Heart left ventricle (tissue), 16 donors: ENCODE measurements around the gene PTGS1. TPM values are rescaled to one million over a fixed set of nuclear protein-coding genes. Genes with fewer than 3 reads are reported as not detected.
A peak's percentile ranks its signal among the peaks of the same experiment; 100 is the strongest.
"Not testable (repeated sequence)": the region's sequence is repeated elsewhere in the genome, so short reads cannot be mapped to it uniquely, and the experiment has no call there.

Experiments used
- ATAC-seq, 4 donors: fragments of 200-7000 bp; cut with Tn5 transposase; one replicate each; pipeline ENCODE4 v1.9.1; 2020 to 2022; ENCODE audit warnings: moderate library complexity in 4 of 4, mild to moderate bottlenecking in 3 of 4, moderate number of reproducible peaks in 1 of 4
- DNase-seq, 5 donors: peaks; one replicate each; pipeline ENCODE4 v3.0.0-alpha.2; 2020
- H3K27ac ChIP-seq, 12 donors: fragments of 200-600 bp; sonication (generic) in 4 of 12; one replicate each; pipeline versions ENCODE4 v1.5.0 to v1.8.0; 2016 to 2022; ENCODE audit warnings: mild to moderate bottlenecking in 2 of 12
- H3K27me3 ChIP-seq, 9 donors: fragments of 200-600 bp; sonication (generic) in 2 of 9; one replicate each; pipeline versions ENCODE4 v1.5.1 to v1.8.0; 2016 to 2022; ENCODE audit warnings: mild to moderate bottlenecking in 3 of 9
- H3K36me3 ChIP-seq, 9 donors: fragments of 200-600 bp; sonication (generic) in 2 of 9; one replicate each; pipeline versions ENCODE4 v1.5.0 to v1.8.0; 2018 to 2022; ENCODE audit warnings: mild to moderate bottlenecking in 2 of 9
- H3K4me1 ChIP-seq, 12 donors: fragments of 200-600 bp; sonication (generic) in 4 of 12; one replicate each; pipeline versions ENCODE4 v1.5.0 to v1.8.0; 2016 to 2022; ENCODE audit warnings: mild to moderate bottlenecking in 3 of 12
- H3K4me3 ChIP-seq, 12 donors: fragments of 200-600 bp; sonication (generic) in 4 of 12; one replicate each; pipeline versions ENCODE4 v1.5.0 to v1.8.0; 2017 to 2022; ENCODE audit warnings: mild to moderate bottlenecking in 9 of 12, moderate library complexity in 4 of 12
- H3K9me3 ChIP-seq, 12 donors: fragments of 200-600 bp; sonication (generic) in 4 of 12; one replicate each; pipeline versions ENCODE4 v1.5.0 to v1.8.0; 2016 to 2022; ENCODE audit warnings: mild to moderate bottlenecking in 1 of 12
- CTCF ChIP-seq, 12 donors: fragments of 200-600 bp; sonication (generic) in 4 of 12; IDR thresholded peaks; one replicate each; pipeline versions ENCODE4 v1.5.0 to v1.8.0; 2018 to 2022; ENCODE audit warnings: antibody characterized with exemption in 12 of 12, mild to moderate bottlenecking in 5 of 12
- POLR2A ChIP-seq, 2 donors: fragments of 450-650 bp; IDR thresholded peaks; one replicate each; pipeline ENCODE4 v1.6.1; 2017; ENCODE audit warnings: antibody characterized with exemption in 2 of 2, mild to moderate bottlenecking in 2 of 2, moderate library complexity in 2 of 2
- WGBS, 4 donors: extraction: QIAGEN DNeasy Blood & Tissue Kit in 2 of 4; methylation state at CpG; one replicate each; pipeline versions ENCODE4 v1.1.5 to v1.1.7; 2013 to 2018; 5-methylcytosine and 5-hydroxymethylcytosine counted together
- intact Hi-C, 10 donors: fragments of 100-400 bp; cut with DNase I; formaldehyde crosslinking; loops; one replicate each; pipeline versions ENCODE4 v1.11.1 to v1.14.2; 2022
- polyA plus RNA-seq, 2 donors: library from polyadenylated mRNA; stranded (reverse); fragments of 200-250 nt; gene quantifications; one replicate each; pipeline ENCODE4 v1.2.3, GENCODE V29; 2013
- total RNA-seq, 9 donors: library from RNA; depleted of rRNA in 2 of 9; stranded (reverse); fragments of >200 nt in 2 of 9; fragmentation: NEBNext Ultra II Directional in 3 of 9; extraction: Animal tissue kit (Norgen Biotek cat#: 25700) in 3 of 9; gene quantifications; one replicate each; pipeline versions ENCODE4 v1.1.0 to v1.2.4, GENCODE V29; 2016 to 2023
- donor health status: ischemic (EF 13 %, LVEDD 7.1; RV severe dilation, severe dysfunction).
- donor health status: healthy with polysubstance abuse.
- donor health status: DM: no; HTN: yes; CAD: no.
- donor health status: DM: no; HTN: no; CAD: no.
- donor health status: ischemic (EF 25% LVEDD 6.9; RV normal size, moderate dysfunction).
- donor health status: ischemic (EF 25% LVEDD 5.7; RV mildly dilated, moderate dysfunction).
- donor health status: healthy.
- donor health status: DM: yes; HTN: yes; CAD: no.
- donor health status: ischemic (EF 35%, LVEDD 5.7; RV mildly dilated, moderate dysfunction).
- donor health status: nonischemic (EF 11% LVEDD 7.7; RV severe dilation, severe dysfunction).
- donor health status: DM: yes; HTN: yes; CAD: no.
- donor health status: PGD.
- donor health status: ischemic (EF 29% LVEDD 5.4; RV normal size, mild dysfunction).
- donor health status: nonischemic (EF 23%, LVEDD 6.1; RV moderate dilation, normal function).

The PTGS1 gene
- total and polyA plus RNA-seq, 11 donors, result 0.91 to 24.7 (median 6.3) TPM

GRCh38 chr9:122402874-122403273, 32.0 kb downstream of the PTGS1 start:
- TF ChIP-seq POLR2A (IDR thresholded peaks at IDR 0.05), result no peak
- TF ChIP-seq CTCF (IDR thresholded peaks at IDR 0.05), result no peak

GRCh38 chr9:122403381-122404000, 32.7 kb downstream of the PTGS1 start:
- ATAC-seq, result no peak

More at GRCh38 chr9:122402874-122403273, 32.0 kb downstream of the PTGS1 start:
- Histone ChIP-seq H3K27ac (no peak overlapping the region), H3K4me3 (no peak overlapping the region), H3K9me3 (peaks cover 0 to 5% (median 0%) of the 10 kb centered on the region in 12 donors), H3K27me3 (peaks cover 0 to 8% (median 0%) of the 10 kb centered on the region in 9 donors), H3K4me1 (no peaks in the 10 kb centered on the region), H3K36me3 (no peaks in the 10 kb centered on the region)
- no peak for ATAC-seq
- intact Hi-C loops, result no loop called here
- 82 to 86% (median 83%) methylated on average over 3 of the region's 3 CpGs for WGBS, 4 donors
- no peak for DNase-seq

GRCh38 chr9:122405304-122406069, 34.7 kb downstream of the PTGS1 start:
- ATAC-seq, H3K27me3 ChIP-seq, H3K9me3 ChIP-seq, H3K4me1 ChIP-seq, DNase-seq, intact Hi-C loops, H3K4me3 ChIP-seq, H3K27ac ChIP-seq, H3K36me3 ChIP-seq: not testable (repeated sequence)
- 88 to 90% (median 88%) methylated on average over 13 to 15 of the region's 15 CpGs for WGBS, 4 donors

More at GRCh38 chr9:122403381-122404000, 32.7 kb downstream of the PTGS1 start:
- peaks cover 0 to 5% (median 0%) of the 10 kb centered on the region in 12 donors for H3K9me3 ChIP-seq
- no peak overlapping the region for H3K4me3 ChIP-seq
- H3K36me3 ChIP-seq, result no peaks in the 10 kb centered on the region
- H3K27me3 ChIP-seq, result peaks cover 0 to 8% (median 0%) of the 10 kb centered on the region in 9 donors
- WGBS, 4 donors, result 47 to 72% (median 68%) methylated on average over 6 of the region's 6 CpGs
- intact Hi-C loops, result no loop called here
- DNase-seq, result no peak
- no peaks in the 10 kb centered on the region for H3K4me1 ChIP-seq
- no peak for TF ChIP-seq POLR2A (IDR thresholded peaks at IDR 0.05)
- TF ChIP-seq CTCF (IDR thresholded peaks at IDR 0.05), result no peak
- no peak overlapping the region for H3K27ac ChIP-seq

- no peak for TF ChIP-seq POLR2A (IDR thresholded peaks at IDR 0.05)
- no peak for TF ChIP-seq CTCF (IDR thresholded peaks at IDR 0.05)
- ATAC-seq, result no peak
- no peaks in the 10 kb centered on the region for H3K36me3 ChIP-seq
- DNase-seq, result no peak
- H3K9me3 ChIP-seq, result no peaks in the 10 kb centered on the region
- H3K4me1 ChIP-seq, result no peaks in the 10 kb centered on the region
- peaks cover 0 to 8% (median 0%) of the 10 kb centered on the region in 9 donors for H3K27me3 ChIP-seq
- WGBS, 4 donors, result 63 to 77% (median 69%) methylated on average over 30 to 61 of the region's 61 CpGs
- H3K4me3 ChIP-seq, result peak overlapping the region in 2 of 12 donors; percentile 49
- H3K27ac ChIP-seq, result no peak overlapping the region
- intact Hi-C loops, result no loop called here
Observed at GRCh38 chr9:122406070-122406890, 35.5 kb downstream of the PTGS1 start.

- H3K4me1 ChIP-seq, H3K9me3 ChIP-seq, H3K36me3 ChIP-seq, H3K27ac ChIP-seq, H3K27me3 ChIP-seq, ATAC-seq, intact Hi-C loops, DNase-seq, H3K4me3 ChIP-seq: not testable (repeated sequence)
- 71 to 75% (median 73%) methylated on average over 7 of the region's 7 CpGs for WGBS, 4 donors
Observed at GRCh38 chr9:122414108-122414507, 43.3 kb downstream of the PTGS1 start.
